T-helper 17 cell (primary cell): ENCODE measurements around the gene MIS12. TPM values are rescaled to one million over a fixed set of nuclear protein-coding genes. Genes with fewer than 3 reads are reported as not detected.

ENCODE experiments used
- ATAC-seq: fragments of 150-1000 bp; cut with Tn5 transposase; 2 replicates; pipeline ENCODE4 v1.10.0; 2021; ENCODE audit warnings: mild to moderate bottlenecking, moderate library complexity
- DNase-seq, 3 donors: peaks; one replicate each; pipeline versions ENCODE4 v3.0.0 to v3.0.0-alpha.2; 2020 to 2021
- H3K9me3 ChIP-seq: one replicate; pipeline ENCODE4 v1.7.0; 2013; ENCODE audit warnings: low read length, mild to moderate bottlenecking; ENCODE audit not compliant: control insufficient read depth, poor library complexity, severe bottlenecking
- H3K27ac Mint-ChIP-seq: one replicate; pipeline ENCODE4 v1.8.0; 2022; ENCODE audit warnings: mild to moderate bottlenecking, moderate library complexity, mixed read lengths
- H3K27me3 Mint-ChIP-seq: one replicate; pipeline ENCODE4 v1.8.0; 2022; ENCODE audit warnings: mixed read lengths
- H3K36me3 Mint-ChIP-seq: one replicate; pipeline ENCODE4 v1.8.0; 2022; ENCODE audit warnings: low read depth, mixed read lengths
- H3K4me1 Mint-ChIP-seq: one replicate; pipeline ENCODE4 v1.8.0; 2022; ENCODE audit warnings: mild to moderate bottlenecking, mixed read lengths
- H3K4me3 Mint-ChIP-seq: one replicate; pipeline ENCODE4 v1.8.0; 2022; ENCODE audit warnings: mild to moderate bottlenecking, moderate library complexity, mixed read lengths
- total RNA-seq, 4 donors: library from RNA in 2 of 4; stranded (reverse) in 2 of 4; gene quantifications; one replicate each; pipeline ENCODE4 v1.2.3 and lab custom pipeline; 2022 to 2026

The MIS12 gene, protein sequence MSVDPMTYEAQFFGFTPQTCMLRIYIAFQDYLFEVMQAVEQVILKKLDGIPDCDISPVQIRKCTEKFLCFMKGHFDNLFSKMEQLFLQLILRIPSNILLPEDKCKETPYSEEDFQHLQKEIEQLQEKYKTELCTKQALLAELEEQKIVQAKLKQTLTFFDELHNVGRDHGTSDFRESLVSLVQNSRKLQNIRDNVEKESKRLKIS
- 10 to 100 TPM; 19.2 to 31.0 TPM for total RNA-seq
- 28.8 to 65.1 reads per million in 2 donors for total RNA-seq (lab: John Stamatoyannopoulos, UW)

DNA sequence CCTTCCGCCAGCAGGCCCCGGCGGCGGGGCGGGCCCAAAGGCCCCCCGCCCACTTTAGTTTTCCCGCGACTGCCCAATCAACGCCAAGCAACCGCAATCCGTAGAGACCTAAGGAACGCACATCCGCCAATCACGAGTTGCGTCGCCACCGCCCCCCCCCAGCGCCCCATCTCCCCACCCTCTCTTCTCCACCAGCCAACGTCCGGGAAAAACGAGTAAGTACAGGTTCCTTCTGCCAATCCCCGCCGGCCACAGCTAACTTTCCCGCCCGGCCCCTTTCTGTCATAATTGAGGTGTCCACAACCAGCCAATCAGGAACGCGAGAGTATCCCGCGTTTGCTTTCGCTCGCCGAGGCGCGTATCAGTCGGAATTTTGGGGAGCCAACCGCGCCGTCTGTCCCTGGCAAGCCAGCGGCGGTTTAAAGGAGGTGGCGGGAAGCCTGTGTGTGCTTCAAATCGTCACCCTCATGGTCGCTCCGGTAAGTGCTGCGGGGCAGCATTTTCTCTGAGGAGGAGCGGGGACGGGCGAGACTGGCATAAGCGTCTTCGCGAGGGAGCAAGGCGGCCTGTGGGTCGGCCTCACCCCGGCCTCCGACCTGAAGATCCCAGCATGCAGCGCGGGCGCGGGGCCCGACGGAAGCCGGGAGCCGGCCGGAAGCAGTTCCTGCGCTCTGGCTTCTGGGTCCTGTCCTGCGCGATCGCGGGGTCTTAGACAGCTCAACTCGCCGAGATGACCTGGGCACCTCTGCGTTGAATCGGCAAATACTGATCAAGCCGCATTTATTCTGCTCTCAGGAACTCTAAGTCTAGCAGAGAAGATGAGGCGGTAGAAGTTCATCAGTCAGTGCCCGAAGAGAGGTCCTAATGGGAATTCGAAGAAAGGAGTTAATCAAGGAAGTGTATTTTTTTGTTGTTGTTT is at the start of gene MIS12:
Gene MIS12 (plus strand): TSS at position 361 of the 919 bp plus-strand sequence. CDS start 2,297 bp downstream, outside the sequence.
- no peaks in the 10 kb centered on the region for H3K9me3 ChIP-seq
- H3K36me3 Mint-ChIP-seq: peaks cover 4% of the 10 kb centered on the region
- peaks cover 37% of the 10 kb centered on the region for H3K4me1 Mint-ChIP-seq
- no peaks in the 10 kb centered on the region for H3K27me3 Mint-ChIP-seq
- ATAC-seq: peak; percentile 93
- H3K27ac Mint-ChIP-seq: peak within 1 kb of the TSS; percentile 97
- H3K4me3 Mint-ChIP-seq: peak within 1 kb of the TSS; percentile 95
- peak; percentile 90 to 98 (median 92) for DNase-seq

- DNase-seq (no peak), ATAC-seq (no peak)
- Mint-ChIP-seq H3K36me3 (no peaks in the 10 kb centered on the region), H3K27me3 (no peaks in the 10 kb centered on the region), H3K27ac (peak overlapping the region; percentile 91), H3K4me1 (peaks cover 19% of the 10 kb centered on the region), H3K4me3 (peak overlapping the region; percentile 86)
- no peaks in the 10 kb centered on the region for H3K9me3 ChIP-seq
Measured at GRCh38 chr17:5437721-5438317, 48.5 kb upstream of the MIS12 start.

GRCh38 chr17:5438716-5439445 is 47.5 kb upstream of the MIS12 start, which contains the start of gene C1QBP:
C1QBP (minus strand) TSS chr17:5439155; CDS start chr17:5439073, 82 bp downstream.
- H3K27ac Mint-ChIP-seq: peak within 1 kb of the TSS; percentile 91
- peak; percentile 88 to 95 (median 90) for DNase-seq
- H3K4me1 Mint-ChIP-seq: peaks cover 19% of the 10 kb centered on the region
- H3K36me3 Mint-ChIP-seq: no peaks in the 10 kb centered on the region
- H3K27me3 Mint-ChIP-seq: no peaks in the 10 kb centered on the region
- peak; percentile 94 for ATAC-seq
- no peaks in the 10 kb centered on the region for H3K9me3 ChIP-seq
- peak within 1 kb of the TSS; percentile 86 for H3K4me3 Mint-ChIP-seq

DNA sequence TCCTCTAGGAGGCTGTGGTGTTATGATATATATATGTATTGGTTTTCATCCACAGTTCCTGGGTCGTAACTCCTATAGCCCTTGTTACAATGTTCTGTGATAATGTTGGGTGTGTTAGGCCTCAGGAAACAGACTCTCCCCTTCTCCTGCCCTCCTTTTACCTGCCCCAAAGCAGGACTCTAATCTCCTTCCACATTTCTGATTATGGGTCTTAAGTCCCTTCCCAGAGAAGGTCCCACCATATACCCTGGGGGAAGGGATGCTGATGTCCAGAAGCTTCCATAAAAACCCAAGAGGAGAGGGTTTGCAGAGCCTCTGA is 47.0 kb upstream of the MIS12 start:
- Mint-ChIP-seq H3K27ac (peak overlapping the region; percentile 91), H3K36me3 (no peaks in the 10 kb centered on the region), H3K4me1 (peaks cover 19% of the 10 kb centered on the region), H3K4me3 (peak overlapping the region; percentile 86), H3K27me3 (no peaks in the 10 kb centered on the region)
- DNase-seq: no peak
- ATAC-seq: no peak
- no peaks in the 10 kb centered on the region for H3K9me3 ChIP-seq

GRCh38 chr17:5443728-5444127 is 42.6 kb upstream of the MIS12 start:
- DNase-seq: no peak
- peaks cover 7% of the 10 kb centered on the region for H3K4me1 Mint-ChIP-seq
- H3K36me3 Mint-ChIP-seq: peaks cover 8% of the 10 kb centered on the region

DNA sequence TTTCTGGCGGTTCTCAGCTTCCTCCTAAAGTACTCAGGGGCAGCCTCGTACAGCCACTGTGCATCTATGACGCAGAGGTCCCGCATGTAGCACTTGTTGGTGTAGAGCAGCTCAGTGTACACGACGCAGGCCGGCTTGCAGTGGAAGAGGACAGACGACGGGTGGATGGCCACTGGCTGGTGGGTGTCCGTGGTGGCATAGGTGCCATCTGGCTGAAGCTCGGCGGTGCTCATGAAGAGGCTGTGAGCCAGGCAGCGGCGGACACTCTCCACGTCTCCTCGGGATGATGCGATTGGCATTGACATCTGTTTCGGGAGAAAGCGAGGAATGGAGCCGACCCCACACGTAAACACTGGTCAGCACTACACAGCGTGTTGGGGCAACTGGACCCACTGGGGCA is 42.2 kb upstream of the MIS12 start:
- H3K4me1 Mint-ChIP-seq: peaks cover 6% of the 10 kb centered on the region
- H3K4me3 Mint-ChIP-seq: no peak overlapping the region
- DNase-seq (no peak), ATAC-seq (no peak)
- H3K27ac Mint-ChIP-seq: no peak overlapping the region
- peaks cover 8% of the 10 kb centered on the region for H3K36me3 Mint-ChIP-seq
- no peaks in the 10 kb centered on the region for H3K27me3 Mint-ChIP-seq
- no peaks in the 10 kb centered on the region for H3K9me3 ChIP-seq

More at GRCh38 chr17:5443728-5444127, 42.6 kb upstream of the MIS12 start:
- Mint-ChIP-seq H3K4me3 (no peak overlapping the region), H3K27me3 (no peaks in the 10 kb centered on the region), H3K27ac (no peak overlapping the region)
- no peak for ATAC-seq
- H3K9me3 ChIP-seq: no peaks in the 10 kb centered on the region

- DNase-seq: no peak
- peaks cover 9% of the 10 kb centered on the region for H3K36me3 Mint-ChIP-seq
- no peak overlapping the region for H3K4me3 Mint-ChIP-seq
- H3K9me3 ChIP-seq: no peaks in the 10 kb centered on the region
- no peak for ATAC-seq
- no peak overlapping the region for H3K27ac Mint-ChIP-seq
- no peaks in the 10 kb centered on the region for H3K4me1 Mint-ChIP-seq
- H3K27me3 Mint-ChIP-seq: no peaks in the 10 kb centered on the region
Measured at GRCh38 chr17:5446786-5447185, 39.6 kb upstream of the MIS12 start.

DNA sequence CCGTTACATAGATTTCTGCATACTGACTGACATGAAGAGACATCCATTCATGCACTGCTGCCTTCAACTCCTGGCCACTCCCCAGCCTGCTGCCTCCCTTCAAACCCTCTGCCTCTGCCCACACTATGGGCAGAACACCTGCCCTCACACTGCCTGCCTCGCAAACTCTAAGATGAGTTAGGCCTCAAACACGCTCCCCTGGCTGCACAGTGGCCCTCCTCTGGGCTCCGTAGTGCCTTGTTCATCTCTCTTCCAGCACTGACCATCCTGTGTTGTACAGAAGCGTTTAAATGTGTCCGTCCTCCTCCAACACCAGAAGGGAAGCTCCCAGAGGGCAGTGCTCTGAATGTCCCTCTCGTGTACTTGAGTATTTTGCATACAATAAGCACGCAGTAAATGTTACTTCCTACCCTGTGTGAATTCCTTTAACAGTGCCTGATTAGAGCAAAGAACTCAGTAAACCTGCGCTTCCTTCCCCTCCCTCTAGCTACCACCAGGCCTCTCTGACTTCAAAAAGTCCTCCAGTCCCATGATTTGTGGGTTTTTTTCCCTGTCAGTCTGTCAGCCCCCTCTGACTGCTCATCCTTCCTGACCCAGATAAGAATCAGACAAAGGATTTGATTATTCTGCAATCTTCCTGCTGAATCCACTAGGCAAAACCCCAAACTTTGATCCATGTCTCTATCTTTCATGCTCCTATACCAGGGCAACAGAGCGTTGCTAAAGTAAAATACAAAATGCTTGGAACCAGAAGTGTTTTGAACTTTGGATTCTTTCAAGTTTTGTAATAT is 21.5 kb upstream of the MIS12 start:
- H3K36me3 Mint-ChIP-seq: peaks cover 6% of the 10 kb centered on the region
- no peaks in the 10 kb centered on the region for H3K9me3 ChIP-seq
- no peak overlapping the region for H3K27ac Mint-ChIP-seq
- H3K27me3 Mint-ChIP-seq: no peaks in the 10 kb centered on the region
- ATAC-seq (no peak), DNase-seq (no peak)
- peaks cover 36% of the 10 kb centered on the region for H3K4me1 Mint-ChIP-seq
- H3K4me3 Mint-ChIP-seq: peak overlapping the region; percentile 68

GRCh38 chr17:5466295-5466694 is 20.1 kb upstream of the MIS12 start:
- no peaks in the 10 kb centered on the region for H3K9me3 ChIP-seq
- DNase-seq: no peak
- ATAC-seq: no peak
- H3K4me1 Mint-ChIP-seq: peaks cover 36% of the 10 kb centered on the region
- no peak overlapping the region for H3K4me3 Mint-ChIP-seq
- no peak overlapping the region for H3K27ac Mint-ChIP-seq
- H3K36me3 Mint-ChIP-seq: peaks cover 2% of the 10 kb centered on the region
- H3K27me3 Mint-ChIP-seq: no peaks in the 10 kb centered on the region

- ATAC-seq (no peak), DNase-seq (no peak)
- H3K9me3 ChIP-seq: no peaks in the 10 kb centered on the region
- peak overlapping the region; percentile 92 for H3K27ac Mint-ChIP-seq
- peaks cover 36% of the 10 kb centered on the region for H3K4me1 Mint-ChIP-seq
- H3K4me3 Mint-ChIP-seq: peak overlapping the region; percentile 96
- peaks cover 2% of the 10 kb centered on the region for H3K36me3 Mint-ChIP-seq
- H3K27me3 Mint-ChIP-seq: no peaks in the 10 kb centered on the region
Measured at GRCh38 chr17:5467416-5467815, 18.9 kb upstream of the MIS12 start.

GRCh38 chr17:5468075-5468473 is 18.3 kb upstream of the MIS12 start:
- peaks cover 2% of the 10 kb centered on the region for H3K36me3 Mint-ChIP-seq
- no peaks in the 10 kb centered on the region for H3K27me3 Mint-ChIP-seq
- DNase-seq (no peak), ATAC-seq (peak; percentile 39)
- peak overlapping the region; percentile 92 for H3K27ac Mint-ChIP-seq
- H3K4me3 Mint-ChIP-seq: peak overlapping the region; percentile 96
- H3K9me3 ChIP-seq: no peaks in the 10 kb centered on the region
- peaks cover 36% of the 10 kb centered on the region for H3K4me1 Mint-ChIP-seq

DNA sequence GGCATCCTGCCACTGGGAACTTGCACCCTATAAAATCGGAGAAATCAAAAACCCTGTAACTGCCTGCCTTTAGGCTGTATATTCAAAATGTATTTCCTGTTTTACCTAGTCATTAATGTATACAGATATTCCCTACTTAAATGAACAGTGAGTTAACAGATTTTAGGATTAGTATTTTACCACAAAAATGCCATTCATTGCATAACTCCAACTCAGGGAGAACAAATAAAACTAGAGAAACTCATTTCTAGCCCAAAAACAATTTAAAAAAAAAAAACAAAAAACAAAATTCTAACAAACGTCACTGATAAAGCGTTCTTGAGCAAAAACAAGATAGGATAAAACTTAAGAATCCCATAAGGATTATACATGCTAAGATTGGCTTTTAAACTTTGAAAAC is 13.9 kb upstream of the MIS12 start:
- Mint-ChIP-seq H3K4me3 (no peak overlapping the region), H3K36me3 (peaks cover 9% of the 10 kb centered on the region), H3K27ac (peak overlapping the region; percentile 19), H3K27me3 (no peaks in the 10 kb centered on the region), H3K4me1 (peaks cover 18% of the 10 kb centered on the region)
- ATAC-seq (no peak), DNase-seq (no peak)
- no peaks in the 10 kb centered on the region for H3K9me3 ChIP-seq
